ENCODE results near the gene TUBB2B. TPM values are rescaled to one million over a fixed set of nuclear protein-coding genes. Genes with fewer than 3 reads are reported as not detected.
"Not testable (repeated sequence)": the region's sequence is repeated elsewhere in the genome, so short reads cannot be mapped to it uniquely, and the experiment has no call there.

Gene TUBB2B
- total RNA-seq, 1 donor from 2014 or later, result 2.8 TPM

DNA sequence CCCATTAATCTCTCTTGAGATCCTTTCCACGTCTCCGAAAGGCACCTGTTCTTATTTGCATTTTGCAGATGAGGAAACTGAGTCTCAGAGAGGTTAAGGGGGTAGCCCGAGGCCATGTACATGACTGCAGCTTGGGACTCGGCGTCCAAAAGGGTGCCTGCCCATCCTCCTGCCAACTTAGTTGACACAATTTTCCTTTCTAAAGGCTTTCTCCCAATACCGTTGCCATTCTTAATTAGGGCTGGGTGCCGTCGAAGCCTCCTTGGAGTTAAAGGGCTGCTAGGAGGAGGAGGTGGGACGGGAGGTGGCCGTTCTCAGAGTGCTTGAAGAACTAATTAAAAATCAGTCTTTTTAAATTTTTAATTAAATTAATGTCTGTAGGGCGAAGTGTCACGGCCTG is 30.7 kb upstream of the TUBB2B start:
- no peak for DNase-seq (ENCODE audit: low spot score)

DNA sequence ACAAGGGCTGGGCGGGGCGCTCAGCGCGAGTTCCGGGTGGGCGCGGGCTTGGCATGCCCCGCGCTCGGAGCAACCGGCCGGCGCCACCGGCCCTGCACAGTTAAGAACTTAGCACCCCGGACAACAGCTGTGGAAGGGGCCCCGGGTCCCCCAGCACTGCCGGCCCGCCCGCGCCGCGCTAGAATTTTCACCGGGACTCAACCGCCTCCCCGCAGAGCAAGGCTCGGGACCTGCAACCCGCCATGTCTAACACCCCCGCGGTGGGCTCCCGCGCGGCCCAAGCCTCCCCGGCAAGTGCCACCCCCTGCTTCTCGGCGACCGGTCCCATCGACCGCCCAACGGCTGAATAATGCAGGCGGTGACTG is 26.1 kb upstream of the TUBB2B start:
- DNase-seq (ENCODE audit: low spot score), result no peak

DNA sequence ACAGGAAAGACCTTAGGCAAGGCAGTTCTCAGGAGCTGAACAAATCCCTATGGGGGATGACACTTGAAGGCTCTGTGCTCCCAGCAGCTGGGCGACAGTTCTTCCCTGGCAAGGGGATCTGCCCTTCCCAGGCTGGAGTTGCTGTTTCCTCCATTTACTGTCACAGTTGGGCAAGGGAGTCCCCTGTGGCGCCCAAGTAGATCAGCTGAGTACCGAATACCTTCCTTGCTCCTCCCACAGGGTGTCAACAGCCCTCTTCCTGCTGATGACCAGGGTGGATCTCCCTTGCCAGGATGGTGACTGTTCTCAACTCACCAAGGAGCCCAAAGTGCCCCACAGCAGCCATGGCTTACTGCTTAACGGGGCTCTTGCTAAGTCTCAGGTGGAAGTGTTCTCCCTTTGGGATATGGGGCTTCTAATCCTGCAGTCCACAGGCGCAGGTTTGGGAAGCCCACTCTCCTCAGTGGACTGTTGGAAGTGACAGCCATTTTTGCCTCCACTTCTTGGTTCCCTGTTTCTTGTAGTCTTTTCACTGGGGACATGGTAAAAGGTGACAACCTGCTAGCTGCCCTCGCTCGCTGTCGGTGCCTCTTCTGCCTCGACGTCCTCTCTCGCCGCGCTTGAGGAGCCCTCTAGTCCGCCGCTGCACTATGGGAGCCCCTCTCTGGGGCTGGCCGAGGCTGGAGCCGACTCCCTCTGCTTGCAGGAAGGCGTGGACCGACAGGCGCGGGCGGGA is 25.6 kb upstream of the TUBB2B start:
- no peak for DNase-seq (ENCODE audit: low spot score)

DNA sequence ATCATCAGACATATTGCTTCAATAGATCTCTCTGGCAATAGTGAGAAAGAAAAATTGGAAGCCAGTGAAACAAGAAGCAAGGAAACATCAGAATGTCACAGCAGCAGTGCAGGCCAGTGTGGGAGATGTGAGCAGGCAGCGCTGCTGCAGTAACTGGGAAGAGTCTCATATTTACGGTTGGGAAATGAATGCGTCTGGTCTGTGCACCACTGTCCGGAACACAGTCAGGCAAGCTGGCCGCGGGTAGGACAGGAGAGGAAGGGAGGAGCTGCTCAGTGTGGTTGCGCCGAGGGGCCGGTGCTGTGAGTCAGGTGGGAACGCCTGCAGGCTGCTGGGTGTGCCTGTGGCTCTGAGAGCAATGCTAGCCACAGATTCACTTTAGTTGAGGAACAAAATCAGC is 24.9 kb upstream of the TUBB2B start:
- no peak for DNase-seq (ENCODE audit: low spot score)

DNA sequence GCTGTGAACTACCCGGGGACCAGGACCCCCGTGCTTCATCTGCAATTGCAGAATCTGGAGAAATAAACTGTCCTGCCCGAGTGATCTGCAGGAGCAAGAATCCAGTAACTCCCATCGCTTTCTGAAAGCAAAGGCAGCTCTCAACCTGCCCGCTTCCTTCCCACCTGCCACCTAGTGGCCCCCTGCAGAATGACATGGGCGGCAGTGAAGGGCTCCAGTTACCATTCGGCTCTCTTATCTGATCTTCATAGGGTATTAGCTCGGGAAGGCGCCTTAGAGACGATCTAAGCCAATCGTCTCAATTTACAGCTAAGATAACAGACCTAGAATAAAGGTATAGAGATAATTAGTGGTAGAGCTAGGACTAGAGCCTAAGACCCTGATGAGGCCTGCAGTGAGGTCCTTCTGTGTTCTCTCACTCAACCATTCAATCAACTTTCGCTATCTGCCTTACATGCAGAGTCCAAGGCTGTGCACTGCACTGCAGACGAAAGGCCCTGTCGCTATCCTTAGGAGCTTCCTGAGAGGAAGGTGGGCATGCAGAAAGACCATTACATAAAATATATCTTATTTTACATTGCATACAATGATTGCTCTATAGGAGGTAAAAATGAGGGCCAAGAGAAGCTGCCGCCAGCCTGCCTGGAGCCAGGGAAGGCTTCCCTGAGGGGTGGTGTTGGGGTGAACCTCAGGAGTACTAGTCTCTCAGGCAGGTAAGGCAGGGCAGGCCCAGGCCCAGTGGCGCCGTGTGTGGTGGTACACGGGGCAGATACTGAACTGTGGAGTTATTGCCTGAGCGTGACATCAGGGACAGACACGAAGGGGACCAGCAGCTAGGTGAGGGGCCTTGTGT is 24.2 kb upstream of the TUBB2B start:
- DNase-seq (ENCODE audit: low spot score), result peak; percentile 88

DNA sequence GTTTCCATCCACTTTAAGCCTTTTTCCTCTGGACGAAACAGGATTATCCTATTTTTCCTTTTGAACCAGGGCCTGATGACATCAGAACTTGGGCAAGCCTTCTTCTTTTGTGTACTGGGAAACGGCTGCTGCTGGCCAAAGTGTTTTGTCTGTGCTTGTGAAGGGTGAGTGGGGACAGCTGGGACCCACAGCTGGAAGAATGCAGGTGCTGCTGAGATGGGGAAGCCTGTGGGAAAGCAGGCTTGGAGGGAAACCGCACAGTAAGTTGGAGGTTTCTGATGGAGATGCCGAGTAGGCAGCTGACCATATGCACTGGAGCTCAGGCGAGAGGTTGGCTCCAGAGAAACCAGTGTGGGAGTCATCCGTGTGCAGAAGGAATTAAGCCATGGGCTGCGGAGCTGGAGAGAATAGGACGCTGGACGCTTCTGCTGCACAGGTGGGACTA is 22.8 kb upstream of the TUBB2B start:
- no peak for DNase-seq (ENCODE audit: low spot score)

DNA sequence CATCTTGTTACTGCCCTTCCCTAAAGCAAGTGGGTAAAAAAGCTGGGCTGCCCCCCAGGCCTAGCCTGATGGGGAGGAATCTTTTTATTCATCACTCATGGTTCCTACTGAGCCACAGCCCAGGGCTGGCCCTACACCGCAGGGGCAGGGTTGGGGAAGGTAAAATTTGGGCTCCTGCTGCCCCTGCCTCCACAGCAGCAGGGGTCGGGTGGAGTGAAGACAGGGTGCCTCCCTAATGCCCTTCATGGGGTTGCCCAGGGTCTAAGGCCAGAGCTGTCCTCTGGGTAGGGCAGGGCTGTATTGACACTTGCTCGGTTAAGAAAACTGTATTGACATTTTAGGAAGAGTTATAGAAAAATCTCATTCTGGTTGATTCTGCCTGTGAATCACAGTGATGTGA is 22.4 kb upstream of the TUBB2B start:
- DNase-seq (ENCODE audit: low spot score), result no peak

DNA sequence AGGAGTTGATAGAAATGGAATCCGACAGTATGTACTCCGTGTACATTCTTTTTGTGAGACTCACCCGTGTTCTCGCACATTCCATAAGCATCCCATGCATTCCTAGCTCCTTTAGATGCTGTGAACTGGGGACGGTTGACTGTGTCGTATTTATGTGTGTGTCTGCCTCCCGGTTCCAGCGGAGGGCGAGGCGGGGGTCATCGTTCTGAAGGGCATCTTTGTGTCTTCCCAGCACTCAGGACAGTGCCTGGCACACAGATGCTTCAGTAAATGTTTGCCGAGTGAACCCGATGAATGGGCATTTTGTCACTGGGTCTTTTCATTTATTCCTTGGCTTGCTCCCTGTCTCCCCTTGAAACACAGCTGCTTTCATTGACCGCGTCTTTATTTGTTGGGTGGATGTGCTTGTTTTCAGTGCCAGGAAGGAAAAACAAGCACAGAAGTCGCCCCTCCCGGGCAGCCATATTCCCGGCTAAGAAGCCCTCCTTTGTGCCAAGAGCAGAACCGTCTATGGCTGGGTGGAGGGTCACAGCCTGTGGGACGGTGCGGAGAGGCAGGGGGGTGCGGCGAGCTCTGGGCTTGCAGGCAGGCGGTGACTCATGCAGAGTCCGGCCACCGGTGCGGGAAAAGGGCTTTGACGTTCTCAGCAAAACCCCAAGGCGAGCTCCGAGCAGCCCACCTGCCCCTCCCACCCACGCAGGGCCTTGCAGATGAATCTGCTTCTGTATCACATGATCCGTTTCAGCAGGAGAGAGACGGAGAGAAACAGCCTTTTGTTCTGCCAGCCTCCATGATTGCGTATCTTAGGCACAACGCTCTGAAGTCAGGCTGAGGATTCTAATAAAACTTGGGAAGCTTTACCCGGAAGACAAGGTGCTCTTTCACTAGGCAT is 20.0 kb upstream of the TUBB2B start:
- DNase-seq (ENCODE audit: low spot score), result no peak

DNA sequence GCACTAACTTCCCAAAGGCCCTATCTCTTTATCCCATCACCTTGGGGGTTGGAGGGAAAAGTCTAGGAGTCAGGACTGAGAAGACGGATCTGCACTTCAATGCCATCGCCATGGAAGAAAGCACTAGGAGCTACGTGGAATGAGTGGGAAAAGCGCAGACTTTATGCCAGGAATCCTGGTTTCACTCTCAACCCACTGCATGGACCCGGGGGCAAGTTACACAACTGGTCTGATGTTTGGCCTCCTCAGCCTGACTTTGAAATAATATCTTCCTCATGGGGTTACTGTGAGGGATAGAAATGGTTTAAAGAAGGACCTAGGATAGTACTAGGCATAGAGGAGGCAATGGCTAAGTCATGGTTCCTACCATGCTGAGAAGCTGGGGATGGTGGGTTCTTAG is 17.8 kb upstream of the TUBB2B start:
- no peak for DNase-seq (ENCODE audit: low spot score)

DNA sequence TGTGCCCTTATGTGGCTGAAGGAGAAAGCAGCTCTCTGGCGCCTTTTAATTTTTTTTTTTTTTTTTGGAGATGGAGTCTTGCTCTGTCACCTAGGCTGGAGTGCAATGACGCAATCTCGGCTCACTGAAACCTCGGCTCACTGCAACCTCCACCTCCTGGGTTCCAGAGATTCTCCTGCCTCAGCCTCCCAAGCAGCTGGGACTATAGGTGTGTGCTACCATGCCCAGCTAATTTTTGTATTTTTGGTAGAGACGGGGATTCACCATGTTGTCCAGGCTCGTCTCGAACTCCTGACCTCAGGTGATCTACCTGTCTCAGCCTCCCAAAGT is 17.3 kb upstream of the TUBB2B start:
- DNase-seq (ENCODE audit: low spot score), result not testable (repeated sequence)

DNA sequence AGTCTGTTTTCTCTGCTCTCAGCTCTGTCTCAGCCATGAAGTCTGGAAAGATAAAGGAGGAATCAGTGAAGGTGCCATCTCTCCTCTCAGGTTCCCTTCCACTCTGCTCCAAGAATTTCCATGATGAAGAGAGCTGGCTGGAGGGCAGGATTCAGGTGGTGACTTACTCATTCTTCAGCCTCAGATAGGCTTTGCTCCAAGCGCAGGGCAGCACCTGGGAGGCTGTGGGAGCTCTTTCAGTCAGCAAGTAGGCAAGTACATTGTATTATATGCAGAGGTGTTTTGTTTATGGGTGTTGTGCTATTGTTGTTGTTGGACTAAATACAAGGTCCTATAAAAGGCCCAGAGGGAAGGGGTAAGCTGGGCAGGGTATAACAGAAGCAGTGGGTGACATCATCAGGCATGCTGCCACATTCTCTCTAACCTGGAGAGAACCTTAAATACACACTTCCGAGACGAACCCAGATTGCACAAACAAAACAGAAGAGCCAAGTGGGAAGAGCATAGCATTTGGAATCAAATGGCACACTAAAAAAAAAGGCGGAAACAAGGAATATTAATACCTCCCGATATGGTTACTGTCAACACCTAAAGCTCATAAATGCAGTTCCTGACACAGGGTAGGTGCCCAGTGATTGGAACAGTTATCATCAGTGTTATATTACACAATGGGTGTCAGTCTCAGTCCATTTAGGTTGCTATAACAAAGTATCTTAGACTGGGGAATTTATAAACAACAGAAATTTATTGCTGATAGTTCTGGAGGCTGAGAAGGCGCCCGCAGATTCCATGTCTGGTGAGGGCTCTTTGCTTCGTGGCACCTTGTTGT is 16.8 kb upstream of the TUBB2B start:
- DNase-seq (ENCODE audit: low spot score), result no peak

DNA sequence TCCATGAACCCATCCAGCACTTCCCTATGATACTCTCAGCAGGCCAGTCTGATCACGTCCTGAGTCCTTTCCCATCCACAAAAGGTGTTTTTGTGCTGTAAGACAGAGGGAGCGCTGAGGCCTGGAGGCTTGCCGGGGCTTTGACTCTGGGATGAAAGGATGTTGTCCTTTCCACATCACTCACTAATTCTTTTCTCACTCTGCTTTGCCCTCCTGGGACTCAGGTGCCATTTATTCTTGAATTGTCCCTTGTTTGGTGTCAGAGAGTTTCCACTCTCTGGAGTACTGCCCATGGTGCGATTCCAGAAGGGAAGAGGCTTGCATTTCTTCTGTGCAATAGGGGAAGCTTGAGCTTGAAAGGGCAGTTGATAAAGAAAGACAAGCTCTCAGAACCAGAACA is 15.3 kb upstream of the TUBB2B start:
- no peak for DNase-seq (ENCODE audit: low spot score)

DNA sequence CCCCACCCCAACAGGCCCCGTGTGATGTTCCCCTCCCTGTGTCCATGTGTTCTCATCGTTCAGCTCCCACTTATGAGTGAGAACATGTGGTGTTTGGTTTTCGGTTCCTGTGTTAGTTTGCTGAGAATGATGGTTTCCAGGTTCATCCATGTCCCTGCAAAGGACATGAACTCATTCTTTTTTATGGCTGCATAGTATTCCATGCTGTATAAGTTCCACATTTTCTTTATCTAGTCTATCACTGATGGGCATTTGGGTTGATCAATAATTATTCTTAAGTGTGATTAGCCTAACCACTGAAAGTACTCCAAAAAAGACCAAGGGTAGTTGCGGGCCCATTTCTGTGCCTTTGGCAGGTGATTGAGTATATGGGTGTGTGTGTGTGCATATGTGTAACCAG is 14.3 kb upstream of the TUBB2B start:
- not testable (repeated sequence) for DNase-seq (ENCODE audit: low spot score)

DNA sequence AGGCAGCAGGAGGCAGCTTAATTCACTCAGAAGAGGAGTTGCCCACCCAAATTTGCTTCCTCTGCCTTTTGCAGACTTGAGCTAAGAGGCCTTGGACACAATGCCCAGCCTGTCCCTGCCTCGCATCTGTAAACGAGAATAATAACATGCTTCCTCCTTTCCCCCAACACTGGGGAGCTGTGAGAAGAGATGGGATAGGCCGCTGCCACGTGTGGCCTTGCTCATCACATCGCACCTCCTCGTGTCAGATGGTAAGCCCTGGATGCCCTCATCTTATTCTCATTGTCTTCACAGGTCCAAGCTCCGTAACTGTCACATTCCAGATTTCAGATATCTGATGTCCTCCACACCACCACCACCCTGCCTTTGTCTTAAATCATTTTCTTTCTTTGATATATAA is 13.1 kb upstream of the TUBB2B start:
- no peak for DNase-seq (ENCODE audit: low spot score)

DNA sequence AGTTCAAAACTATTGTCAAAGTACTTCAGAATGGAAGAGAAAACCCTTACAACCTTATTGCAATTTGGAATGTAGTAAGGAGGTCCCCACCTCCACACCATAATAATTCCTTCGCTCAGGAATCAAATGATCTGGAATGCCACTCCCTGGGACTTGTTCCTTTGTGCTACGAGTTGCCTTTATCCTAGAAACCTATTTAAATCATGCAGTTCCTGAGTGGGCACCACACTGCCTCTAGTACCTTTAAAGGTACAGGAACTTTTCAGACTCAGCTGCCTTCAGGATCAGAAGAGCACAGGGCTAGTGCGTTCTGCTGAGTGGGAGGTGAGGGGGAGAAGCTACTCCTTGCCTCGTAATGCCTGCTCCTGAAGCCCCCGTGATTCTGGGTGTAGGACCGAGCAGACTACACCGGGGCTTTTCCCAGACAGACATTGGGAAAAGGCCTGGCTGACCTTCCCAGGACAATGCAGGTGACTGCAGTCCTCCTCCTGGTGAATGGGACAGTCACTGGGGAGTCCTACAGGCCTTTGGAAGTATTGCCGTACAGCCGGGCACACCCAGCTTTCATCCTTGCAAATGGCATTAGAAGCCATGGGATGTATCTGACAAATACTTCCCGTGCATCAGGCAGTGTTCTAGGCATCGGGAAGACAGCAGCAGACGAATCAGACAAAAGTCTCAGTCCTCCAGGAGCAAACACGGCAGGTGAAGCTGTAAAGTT is 11.8 kb upstream of the TUBB2B start:
- DNase-seq (ENCODE audit: low spot score), result no peak

DNA sequence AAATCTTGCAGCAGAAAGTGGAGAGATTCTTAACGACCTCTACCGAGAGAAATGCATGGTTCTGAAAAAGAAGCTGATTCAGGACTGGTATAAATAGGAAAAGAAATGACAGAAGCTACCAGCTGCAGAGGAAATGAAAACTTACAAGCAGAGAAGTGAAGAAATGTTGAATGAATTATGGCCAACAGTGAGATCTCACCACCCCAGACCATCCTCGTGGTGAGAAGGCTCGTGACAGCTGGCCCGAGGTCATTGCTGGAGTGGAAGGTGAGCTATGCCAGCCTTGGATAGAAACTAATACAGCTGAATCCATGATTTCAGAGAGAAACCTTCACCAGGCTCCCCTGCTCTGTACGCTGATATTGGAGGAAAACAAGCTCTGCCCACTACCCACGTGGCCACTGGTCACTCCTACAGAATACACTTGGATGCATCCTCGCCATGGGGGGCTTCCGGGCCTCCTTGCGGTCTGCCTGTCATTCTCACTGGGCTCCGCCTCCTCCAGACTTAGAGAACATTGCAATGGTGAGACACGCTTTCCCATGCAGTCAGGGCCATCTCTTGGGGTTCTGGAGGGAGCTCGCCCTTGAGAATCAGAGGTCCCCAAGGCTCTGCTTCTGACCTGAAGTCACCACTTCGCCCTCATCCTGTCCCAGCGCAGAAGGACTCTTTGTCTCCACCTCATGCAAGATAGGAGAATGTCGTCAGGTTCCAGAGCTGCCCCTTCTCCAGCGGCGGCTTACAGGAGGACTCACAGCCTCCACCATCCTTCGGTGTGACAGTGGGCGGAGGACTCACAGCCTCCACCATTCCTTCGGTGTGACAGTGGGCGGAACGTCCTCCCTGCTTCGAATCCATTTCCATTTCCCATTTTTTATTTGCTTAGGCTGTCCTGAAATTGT is 10.6 kb upstream of the TUBB2B start:
- no peak for DNase-seq (ENCODE audit: low spot score)

DNA sequence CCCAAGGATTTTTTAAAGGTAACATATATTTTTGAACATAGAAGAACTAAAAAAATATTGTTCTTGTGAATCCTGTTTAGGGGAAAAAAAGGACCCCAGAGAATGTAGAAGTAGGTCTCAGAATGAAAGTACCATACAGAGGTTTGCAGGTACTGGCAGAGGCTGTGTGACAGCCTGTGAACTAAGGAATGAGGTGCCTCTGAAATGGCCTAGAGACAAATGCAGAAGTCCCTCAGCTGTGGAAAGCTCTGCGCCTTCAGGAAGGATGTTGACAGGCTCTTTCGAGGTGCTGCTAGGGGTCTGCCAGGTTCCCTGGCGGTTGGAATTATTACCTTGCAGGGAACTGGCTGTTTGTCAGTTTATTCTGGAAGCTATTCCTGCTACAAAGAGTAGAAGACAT is 8.6 kb upstream of the TUBB2B start:
- DNase-seq (ENCODE audit: low spot score), result no peak

DNA sequence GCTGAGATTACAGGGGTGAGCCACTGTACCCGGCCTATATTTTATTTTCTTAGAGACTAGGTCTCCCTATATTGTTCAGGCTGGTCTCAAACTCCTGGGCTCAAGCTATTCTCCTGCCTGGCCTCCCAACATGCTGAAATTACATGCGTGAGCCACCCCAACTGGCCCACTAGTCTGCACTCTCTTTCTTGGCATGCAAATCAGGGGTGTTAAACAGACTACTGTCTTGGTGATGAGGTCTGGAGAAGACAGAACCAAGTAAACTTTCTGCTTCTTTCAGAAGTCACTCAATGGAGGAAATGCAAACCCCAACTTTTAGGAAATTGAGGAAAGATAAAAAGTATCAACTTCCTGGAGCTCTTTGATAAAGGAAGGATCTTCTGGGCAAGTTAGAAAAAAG is 8.0 kb upstream of the TUBB2B start:
- DNase-seq (ENCODE audit: low spot score), result no peak

DNA sequence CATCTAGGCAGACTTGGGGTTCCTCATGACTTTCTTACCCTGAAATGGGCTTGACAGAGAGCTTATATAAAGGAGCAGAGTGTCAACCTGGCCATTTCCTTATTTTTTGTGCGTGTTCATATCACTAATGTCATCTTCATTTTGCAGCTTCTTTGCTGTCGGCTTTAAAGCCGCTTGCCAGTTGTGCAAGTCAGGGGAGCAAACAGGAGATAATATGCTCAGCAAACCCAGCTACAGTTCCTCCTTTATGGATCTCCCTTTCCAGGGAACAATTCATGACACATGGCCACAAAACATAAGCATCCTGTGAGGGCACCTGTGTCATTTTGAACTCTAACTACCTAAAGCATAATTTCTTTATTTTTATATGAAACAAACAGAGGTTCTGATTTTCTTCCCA is 6.5 kb upstream of the TUBB2B start:
- no peak for DNase-seq (ENCODE audit: low spot score)

DNA sequence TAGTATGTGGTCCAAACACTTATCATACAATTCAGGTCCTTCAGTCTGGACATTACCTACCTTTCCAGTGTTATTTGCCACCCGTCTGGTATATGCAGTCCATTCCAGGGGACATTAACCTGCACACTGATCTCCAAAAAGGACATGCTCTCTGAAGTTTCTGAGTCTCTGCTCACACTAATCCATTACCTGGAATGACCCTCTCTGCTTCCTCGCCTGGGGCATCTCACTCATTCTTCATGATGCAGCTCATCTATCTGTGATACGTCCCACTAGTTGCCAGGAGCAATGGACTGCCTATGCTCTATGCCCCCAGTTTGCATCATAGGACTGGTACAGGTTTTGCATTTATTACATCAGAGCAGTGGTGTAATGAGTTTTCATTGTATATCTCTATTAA is 5.9 kb upstream of the TUBB2B start:
- DNase-seq (ENCODE audit: low spot score), result no peak
